ENCODE data around the gene BABAM2. TPM values are rescaled to one million over a fixed set of nuclear protein-coding genes. Genes with fewer than 3 reads are reported as not detected.

BABAM2 gene
- total and polyA plus RNA-seq, 9 of the 15 experiments (the other 6 are each of a cell fraction or from before 2014, with no cell fraction given): 10.9 to 37.4 (median 25.6) TPM

DNA sequence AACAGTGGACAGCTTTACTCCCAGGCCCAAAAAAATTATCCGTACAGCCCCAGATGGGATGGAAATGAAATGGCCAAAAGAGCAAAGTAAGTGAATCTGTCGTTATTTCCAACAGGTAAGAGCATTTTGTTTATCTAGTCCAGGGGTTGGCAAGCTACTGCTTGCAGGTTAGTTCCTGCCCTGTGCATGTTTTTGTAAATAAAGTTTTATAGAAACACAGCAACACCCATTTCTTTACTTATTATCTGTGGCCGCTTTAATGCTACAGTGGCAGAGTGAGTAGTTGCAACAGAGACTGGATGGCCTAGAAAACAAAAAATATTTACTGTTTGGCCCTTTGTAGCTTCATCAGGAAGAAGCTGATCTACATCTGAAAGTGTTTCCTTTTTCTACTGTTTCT lies 407.9 kb downstream of the BABAM2 start:
- Histone ChIP-seq H3K4me1 (replicated peaks in 1 of 2; ENCODE audit: control insufficient read depth in 2 of 2, insufficient read depth in 2 of 2, low read length in 2 of 2) (no peaks in the 10 kb centered on the region), H3K9ac (ENCODE audit: insufficient read depth in 1 of 2, low read depth in 2 of 2, low read length in 2 of 2) (no peak overlapping the region), H3K4me2 (ENCODE audit: insufficient read depth, low read length) (no peak overlapping the region), H3K79me2 (ENCODE audit: control insufficient read depth, insufficient read depth, low read length) (no peaks in the 10 kb centered on the region), H4K20me1 (replicated peaks; ENCODE audit: control insufficient read depth, insufficient read depth, low read length) (no peaks in the 10 kb centered on the region), H3K4me3 (no peak overlapping the region), H2AFZ (ENCODE audit: low read depth, low read length) (no peak overlapping the region), H3K9me3 (replicated peaks; ENCODE audit: control insufficient read depth, insufficient read depth, low read depth, low read length) (no peaks in the 10 kb centered on the region), H3K27ac (ENCODE audit: extremely low read depth, low read depth, low read length) (no peak overlapping the region), H3K27me3 (ENCODE audit: control insufficient read depth in 2 of 2, insufficient read depth in 2 of 2, low read length in 2 of 2) (no peaks in the 10 kb centered on the region), H3K9me1 (ENCODE audit: control insufficient read depth, insufficient read depth, low read length) (no peaks in the 10 kb centered on the region), H3K36me3 (ENCODE audit: control insufficient read depth, insufficient read depth, low read length) (0 out of 3 replicates have a peak, but pooled peaks cover 2% of the 10 kb centered on the region)
- POLR2A ChIA-PET: interaction anchor here (1.0 to 1.3 kb wide), 2 partner anchors 12 to 90 kb away, joined by 3 to 5 read pairs; no protein-coding TSS in a partner anchor
- no TSS peak for BruUV-seq (replicated peaks)
- intact Hi-C loops (cut with micrococcal nuclease) (no loop called here), in situ Hi-C loops (cut with MboI) (no loop called here)
- CTCF ChIA-PET (ENCODE audit: low intra/inter-chr PET ratio): no interaction called here
- TF ChIP-seq ZBTB40 (IDR thresholded peaks at IDR 0.05) (peak; percentile 90), ZBTB40 (CRISPR knock-in tag; IDR thresholded peaks at IDR 0.05) (peak; percentile 64), PPARD (CRISPR knock-in tag; IDR thresholded peaks at IDR 0.05) (no peak), ZNF589 (CRISPR knock-in tag; IDR thresholded peaks at IDR 0.05; ENCODE audit: low read depth) (no peak)
- no peak for FAIRE-seq
- ATAC-seq: no peak
- WGBS (ENCODE audit: insufficient coverage, low coverage, missing lambda C conversion rate): 55% methylated on average over 3 of the region's 3 CpGs
- DNase-seq (ENCODE audit: extremely low read depth in 1 of 4, low spot score in 3 of 4): no peak
